AG09309 (cell line): ENCODE data around the gene ADGRF4.

Experiments
- DNase-seq: peaks from one replicate; pipeline ENCODE4 v3.0.0-alpha.2; 2010; ENCODE audit warnings: low read depth
- H3K4me3 ChIP-seq: 2 replicates; pipeline ENCODE4 v1.5.1; 2011; ENCODE audit warnings: mild to moderate bottlenecking, low read depth, low read length, moderate library complexity; ENCODE audit not compliant: control insufficient read depth
- CTCF ChIP-seq: IDR thresholded peaks from 2 replicates; pipeline ENCODE4 v1.5.1; 2011; ENCODE audit warnings: mild to moderate bottlenecking, low read depth, low read length, inconsistent platforms; ENCODE audit not compliant: insufficient read depth, control insufficient read depth; ENCODE audit errors: missing control alignments

Gene ADGRF4

GRCh38 chr6:47655719-47656595 is 42.4 kb upstream of the ADGRF4 start:
- TF ChIP-seq CTCF: no peak
- H3K4me3 ChIP-seq: no peak overlapping the region
- DNase-seq: no peak

GRCh38 chr6:47661960-47662359 is 36.4 kb upstream of the ADGRF4 start:
- TF ChIP-seq CTCF: no peak
- no peak for DNase-seq
- no peak overlapping the region for H3K4me3 ChIP-seq

GRCh38 chr6:47663462-47664216 is 34.7 kb upstream of the ADGRF4 start:
- no peak for TF ChIP-seq CTCF
- no peak for DNase-seq
- no peak overlapping the region for H3K4me3 ChIP-seq

GRCh38 chr6:47665112-47665511 is 33.3 kb upstream of the ADGRF4 start:
- H3K4me3 ChIP-seq: no peak overlapping the region
- no peak for DNase-seq
- no peak for TF ChIP-seq CTCF

GRCh38 chr6:47669684-47670513 is 28.5 kb upstream of the ADGRF4 start:
- no peak for DNase-seq
- H3K4me3 ChIP-seq: no peak overlapping the region
- no peak for TF ChIP-seq CTCF

GRCh38 chr6:47670851-47671250 is 27.5 kb upstream of the ADGRF4 start:
- TF ChIP-seq CTCF: no peak
- DNase-seq: no peak
- no peak overlapping the region for H3K4me3 ChIP-seq
